WTC11 (cell line): ENCODE data around the gene B3GAT3. TPM values are rescaled to one million over a fixed set of nuclear protein-coding genes. Genes with fewer than 3 reads are reported as not detected.

ENCODE experiments used
- ATAC-seq: fragments of 200-7000 bp; cut with Tn5 transposase; 2 replicates; pipeline ENCODE4 v1.10.0; 2021; ENCODE audit warnings: mild to moderate bottlenecking, moderate library complexity
- CTCF ChIA-PET: fragments of 300-600 bp; sonication (Branson Sonifier 250); formaldehyde crosslinking; loops from one replicate; lab custom pipeline; 2021; ENCODE audit warnings: antibody characterized with exemption; lab: Charles Lee
- POLR2A ChIA-PET: fragments of 350-600 bp; sonication (Branson Sonifier 250); formaldehyde crosslinking; loops from one replicate; lab custom pipeline; 2021; ENCODE audit warnings: antibody characterized with exemption; lab: Charles Lee
- DNase-seq: peaks from one replicate; pipeline ENCODE4 v3.0.0; 2021; ENCODE audit warnings: low spot score
- H3K27ac Mint-ChIP-seq: 2 replicates; pipeline ENCODE4 v1.8.0; 2021; ENCODE audit warnings: mixed read lengths
- H3K27me3 Mint-ChIP-seq: 2 replicates; pipeline ENCODE4 v1.8.0; 2021; ENCODE audit warnings: low read depth, mild to moderate bottlenecking, moderate library complexity, mixed read lengths
- H3K36me3 Mint-ChIP-seq: 2 replicates; pipeline ENCODE4 v1.8.0; 2021; ENCODE audit warnings: mixed read lengths
- H3K4me1 Mint-ChIP-seq: 2 replicates; pipeline ENCODE4 v1.8.0; 2022; ENCODE audit warnings: mixed read lengths
- H3K4me3 Mint-ChIP-seq: 2 replicates; pipeline ENCODE4 v1.8.0; 2021; ENCODE audit warnings: mild to moderate bottlenecking, moderate library complexity, mixed read lengths
- H3K9me3 Mint-ChIP-seq: 2 replicates; pipeline ENCODE4 v1.8.0; 2021; ENCODE audit warnings: mixed read lengths
- EMX1 ChIP-seq: fragments of 250-450 bp; sonication (Bioruptor Pico); IDR thresholded peaks from 2 replicates; pipeline ENCODE4 v1.8.0; 2021; ENCODE audit warnings: mild to moderate bottlenecking
- ESRRA ChIP-seq: sonication (generic); formaldehyde crosslinking; IDR thresholded peaks from 2 replicates; pipeline ENCODE4 v1.8.1; 2022; ENCODE audit warnings: mild to moderate bottlenecking, missing genetic modification reagents, borderline replicate concordance
- ETV6 ChIP-seq: sonication (generic); formaldehyde crosslinking; IDR thresholded peaks from 2 replicates; pipeline ENCODE4 v1.8.1; 2022; ENCODE audit warnings: mild to moderate bottlenecking, missing genetic modification reagents
- FOXK1 ChIP-seq: sonication (generic); formaldehyde crosslinking; IDR thresholded peaks from 2 replicates; pipeline ENCODE4 v1.8.0; 2022; ENCODE audit warnings: mild to moderate bottlenecking, moderate library complexity, missing genetic modification reagents
- GTF2I ChIP-seq: fragments of 250-450 bp; sonication (Bioruptor Pico); conservative IDR thresholded peaks from 2 replicates; pipeline ENCODE4 v1.4.0; 2021; ENCODE audit warnings: mild to moderate bottlenecking
- NFYB ChIP-seq: sonication (generic); formaldehyde crosslinking; conservative IDR thresholded peaks from 2 replicates; pipeline ENCODE4 v1.8.0; 2022; ENCODE audit warnings: low read depth, missing genetic modification reagents
- NR2C2 ChIP-seq: sonication (generic); formaldehyde crosslinking; IDR thresholded peaks from 2 replicates; pipeline ENCODE4 v1.8.0; 2022; ENCODE audit warnings: mild to moderate bottlenecking, missing genetic modification reagents
- NR3C1 ChIP-seq: sonication (generic); formaldehyde crosslinking; conservative IDR thresholded peaks from 2 replicates; pipeline ENCODE4 v1.8.1; 2023; ENCODE audit warnings: low read depth, mild to moderate bottlenecking, missing genetic modification reagents
- ZNF232 ChIP-seq: sonication (generic); formaldehyde crosslinking; IDR thresholded peaks from 2 replicates; pipeline ENCODE4 v1.8.0; 2022; ENCODE audit warnings: mild to moderate bottlenecking, missing genetic modification reagents
- ZNF317 ChIP-seq: sonication (generic); formaldehyde crosslinking; IDR thresholded peaks from 2 replicates; pipeline ENCODE4 v1.8.1; 2023; ENCODE audit warnings: low read depth, mild to moderate bottlenecking, moderate library complexity, missing genetic modification reagents, borderline replicate concordance
- ZNF416 ChIP-seq: fragments of 250-450 bp; sonication (Bioruptor Pico); IDR thresholded peaks from 2 replicates; pipeline ENCODE4 v1.9.0; 2021; ENCODE audit warnings: mild to moderate bottlenecking, inconsistent platforms
- total RNA-seq: library from RNA; stranded (reverse); gene quantifications from 3 replicates; pipeline ENCODE4 v1.2.3, GENCODE V29; 2021
- TF ChIP-seq, protein P1 (sequence below): sonication (generic); formaldehyde crosslinking; IDR thresholded peaks from 2 replicates; pipeline ENCODE4 v1.8.1; 2022; ENCODE audit warnings: low read depth, mild to moderate bottlenecking, moderate library complexity, missing genetic modification reagents, borderline replicate concordance
- TF ChIP-seq, protein P2 (sequence below): fragments of 250-450 bp; sonication (Bioruptor Pico); IDR thresholded peaks from 2 replicates; pipeline ENCODE4 v1.9.0; 2021; ENCODE audit warnings: mild to moderate bottlenecking, borderline replicate concordance
- TF ChIP-seq, protein P3 (sequence below): sonication (generic); formaldehyde crosslinking; IDR thresholded peaks from 2 replicates; pipeline ENCODE4 v1.8.0; 2022; ENCODE audit warnings: mild to moderate bottlenecking, missing genetic modification reagents
- TF ChIP-seq, protein P4 (sequence below): sonication (generic); formaldehyde crosslinking; IDR thresholded peaks from 2 replicates; pipeline ENCODE4 v1.8.1; 2023; ENCODE audit warnings: mild to moderate bottlenecking, missing genetic modification reagents, moderate library complexity
- TF ChIP-seq, protein P5 (sequence below): sonication (generic); formaldehyde crosslinking; IDR thresholded peaks from 2 replicates; pipeline ENCODE4 v1.8.0; 2023; ENCODE audit warnings: missing genetic modification reagents
- TF ChIP-seq, protein P6 (sequence below): sonication (generic); formaldehyde crosslinking; conservative IDR thresholded peaks from 2 replicates; pipeline ENCODE4 v1.8.1; 2023; ENCODE audit warnings: mild to moderate bottlenecking, low read depth, missing genetic modification reagents, moderate library complexity
- TF ChIP-seq, protein P7 (sequence below): sonication (generic); formaldehyde crosslinking; IDR thresholded peaks from 2 replicates; pipeline ENCODE4 v1.8.1; 2023; ENCODE audit warnings: mild to moderate bottlenecking, missing genetic modification reagents, borderline replicate concordance

B3GAT3 gene
- total RNA-seq, 1 experiment from 2014 or later, result 43.9 TPM

DNA sequence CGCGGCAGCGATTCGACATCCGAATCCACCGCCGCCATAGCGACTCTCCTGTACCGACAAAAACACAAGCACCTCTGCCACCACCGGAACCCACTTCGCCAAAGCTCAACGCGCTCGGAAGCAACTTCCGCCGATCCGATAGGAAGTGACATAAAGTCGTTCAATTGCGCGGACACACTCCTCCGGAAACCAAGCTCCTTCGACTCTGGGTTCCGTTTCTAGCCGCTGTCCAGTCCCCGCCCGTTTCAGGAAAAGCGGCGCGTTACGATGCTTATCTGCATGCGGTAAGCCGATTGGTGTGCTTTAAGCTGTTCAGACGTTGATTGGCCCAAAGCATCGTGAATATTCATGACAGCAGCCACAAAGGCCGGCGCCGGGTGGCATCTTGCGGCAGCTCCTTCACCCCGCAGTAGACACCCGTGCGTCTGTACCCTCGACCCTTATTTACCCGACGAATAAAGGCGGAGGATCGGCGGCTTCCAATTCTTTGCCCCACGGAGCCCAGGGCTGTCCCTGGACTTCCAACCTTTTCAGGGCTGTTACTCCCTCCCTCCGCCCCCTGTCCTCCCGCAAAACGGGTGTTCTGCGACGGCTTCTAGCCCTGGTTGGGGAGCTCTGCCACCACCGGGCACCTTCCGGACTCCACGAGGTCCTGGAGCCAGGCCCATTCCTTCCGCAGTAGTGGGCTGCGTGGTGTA, 30.2 kb downstream of the B3GAT3 start, which contains the start of gene TUT1 (continued):
- TF ChIP-seq, protein P1, sequence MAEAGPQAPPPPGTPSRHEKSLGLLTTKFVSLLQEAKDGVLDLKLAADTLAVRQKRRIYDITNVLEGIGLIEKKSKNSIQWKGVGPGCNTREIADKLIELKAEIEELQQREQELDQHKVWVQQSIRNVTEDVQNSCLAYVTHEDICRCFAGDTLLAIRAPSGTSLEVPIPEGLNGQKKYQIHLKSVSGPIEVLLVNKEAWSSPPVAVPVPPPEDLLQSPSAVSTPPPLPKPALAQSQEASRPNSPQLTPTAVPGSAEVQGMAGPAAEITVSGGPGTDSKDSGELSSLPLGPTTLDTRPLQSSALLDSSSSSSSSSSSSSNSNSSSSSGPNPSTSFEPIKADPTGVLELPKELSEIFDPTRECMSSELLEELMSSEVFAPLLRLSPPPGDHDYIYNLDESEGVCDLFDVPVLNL, result no peak
- TF ChIP-seq ZNF232 (CRISPR knock-in tag), result peak; percentile 76; the same call in 1 of the 2 replicates
- peak; percentile 91 for TF ChIP-seq ETV6 (CRISPR knock-in tag)
- no peak for TF ChIP-seq ZNF416 (CRISPR knock-in tag)
- TF ChIP-seq, protein P2, sequence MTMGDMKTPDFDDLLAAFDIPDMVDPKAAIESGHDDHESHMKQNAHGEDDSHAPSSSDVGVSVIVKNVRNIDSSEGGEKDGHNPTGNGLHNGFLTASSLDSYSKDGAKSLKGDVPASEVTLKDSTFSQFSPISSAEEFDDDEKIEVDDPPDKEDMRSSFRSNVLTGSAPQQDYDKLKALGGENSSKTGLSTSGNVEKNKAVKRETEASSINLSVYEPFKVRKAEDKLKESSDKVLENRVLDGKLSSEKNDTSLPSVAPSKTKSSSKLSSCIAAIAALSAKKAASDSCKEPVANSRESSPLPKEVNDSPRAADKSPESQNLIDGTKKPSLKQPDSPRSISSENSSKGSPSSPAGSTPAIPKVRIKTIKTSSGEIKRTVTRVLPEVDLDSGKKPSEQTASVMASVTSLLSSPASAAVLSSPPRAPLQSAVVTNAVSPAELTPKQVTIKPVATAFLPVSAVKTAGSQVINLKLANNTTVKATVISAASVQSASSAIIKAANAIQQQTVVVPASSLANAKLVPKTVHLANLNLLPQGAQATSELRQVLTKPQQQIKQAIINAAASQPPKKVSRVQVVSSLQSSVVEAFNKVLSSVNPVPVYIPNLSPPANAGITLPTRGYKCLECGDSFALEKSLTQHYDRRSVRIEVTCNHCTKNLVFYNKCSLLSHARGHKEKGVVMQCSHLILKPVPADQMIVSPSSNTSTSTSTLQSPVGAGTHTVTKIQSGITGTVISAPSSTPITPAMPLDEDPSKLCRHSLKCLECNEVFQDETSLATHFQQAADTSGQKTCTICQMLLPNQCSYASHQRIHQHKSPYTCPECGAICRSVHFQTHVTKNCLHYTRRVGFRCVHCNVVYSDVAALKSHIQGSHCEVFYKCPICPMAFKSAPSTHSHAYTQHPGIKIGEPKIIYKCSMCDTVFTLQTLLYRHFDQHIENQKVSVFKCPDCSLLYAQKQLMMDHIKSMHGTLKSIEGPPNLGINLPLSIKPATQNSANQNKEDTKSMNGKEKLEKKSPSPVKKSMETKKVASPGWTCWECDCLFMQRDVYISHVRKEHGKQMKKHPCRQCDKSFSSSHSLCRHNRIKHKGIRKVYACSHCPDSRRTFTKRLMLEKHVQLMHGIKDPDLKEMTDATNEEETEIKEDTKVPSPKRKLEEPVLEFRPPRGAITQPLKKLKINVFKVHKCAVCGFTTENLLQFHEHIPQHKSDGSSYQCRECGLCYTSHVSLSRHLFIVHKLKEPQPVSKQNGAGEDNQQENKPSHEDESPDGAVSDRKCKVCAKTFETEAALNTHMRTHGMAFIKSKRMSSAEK (CRISPR knock-in tag), result no peak

DNA sequence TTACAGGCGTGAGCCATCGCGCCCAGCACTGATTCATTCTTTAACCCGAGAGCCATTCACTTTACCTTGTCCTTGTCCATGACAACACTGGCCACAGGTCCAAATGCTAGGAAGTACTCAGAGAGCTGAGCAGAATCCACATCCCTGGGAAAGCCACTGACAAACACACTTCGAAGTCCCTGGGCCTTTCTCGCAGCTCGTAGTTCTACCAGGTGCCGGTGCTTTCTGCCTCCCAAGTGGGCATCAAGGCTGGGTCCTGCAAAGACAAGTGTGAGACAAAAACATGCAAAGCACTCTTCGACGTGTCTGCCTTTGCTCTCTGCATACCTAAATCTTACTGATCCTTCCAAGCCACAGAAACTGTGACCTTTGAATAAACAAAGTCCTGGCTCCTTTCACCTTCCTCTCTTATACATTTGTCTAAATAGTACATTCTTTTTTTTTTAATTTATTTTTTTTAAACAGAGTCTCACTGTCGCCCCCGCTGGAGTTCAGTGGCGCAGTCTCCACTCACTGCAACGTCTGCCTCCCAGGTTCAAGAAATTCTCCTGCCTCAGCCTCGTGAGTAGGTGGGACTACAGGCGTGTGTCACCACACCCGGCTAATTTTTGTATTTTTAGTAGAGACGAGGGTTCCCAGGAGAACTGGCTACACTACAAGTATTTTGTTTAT, 32.7 kb downstream of the B3GAT3 start:
- H3K27me3 Mint-ChIP-seq, result no peaks in the 10 kb centered on the region; the same call in 1 of the 2 replicates
- ChIA-PET POLR2A (interaction anchor here (1.5 kb wide), 1 partner anchor 15 kb away, joined by 3 read pairs; the partner anchor contains the start of gene EEF1G), CTCF (interaction anchor here (0.6 to 1.9 kb wide), 5 partner anchors 15 to 164 kb away, joined by 3 to 6 read pairs (median 4); partner anchors contain the start of genes EEF1G, EML3, LBHD1 and UQCC3)
- peak overlapping the region; percentile 99 for H3K4me3 Mint-ChIP-seq
- H3K36me3 Mint-ChIP-seq, result peaks cover 33% of the 10 kb centered on the region
- no peak overlapping the region for H3K27ac Mint-ChIP-seq
- H3K4me1 Mint-ChIP-seq, result peaks cover 19% of the 10 kb centered on the region
- ATAC-seq (no peak), DNase-seq (no peak)
- no peaks in the 10 kb centered on the region for H3K9me3 Mint-ChIP-seq
- TF ChIP-seq, protein P3, sequence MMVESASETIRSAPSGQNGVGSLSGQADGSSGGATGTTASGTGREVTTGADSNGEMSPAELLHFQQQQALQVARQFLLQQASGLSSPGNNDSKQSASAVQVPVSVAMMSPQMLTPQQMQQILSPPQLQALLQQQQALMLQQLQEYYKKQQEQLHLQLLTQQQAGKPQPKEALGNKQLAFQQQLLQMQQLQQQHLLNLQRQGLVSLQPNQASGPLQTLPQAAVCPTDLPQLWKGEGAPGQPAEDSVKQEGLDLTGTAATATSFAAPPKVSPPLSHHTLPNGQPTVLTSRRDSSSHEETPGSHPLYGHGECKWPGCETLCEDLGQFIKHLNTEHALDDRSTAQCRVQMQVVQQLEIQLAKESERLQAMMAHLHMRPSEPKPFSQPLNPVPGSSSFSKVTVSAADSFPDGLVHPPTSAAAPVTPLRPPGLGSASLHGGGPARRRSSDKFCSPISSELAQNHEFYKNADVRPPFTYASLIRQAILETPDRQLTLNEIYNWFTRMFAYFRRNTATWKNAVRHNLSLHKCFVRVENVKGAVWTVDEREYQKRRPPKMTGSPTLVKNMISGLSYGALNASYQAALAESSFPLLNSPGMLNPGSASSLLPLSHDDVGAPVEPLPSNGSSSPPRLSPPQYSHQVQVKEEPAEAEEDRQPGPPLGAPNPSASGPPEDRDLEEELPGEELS (CRISPR knock-in tag), result no peak
- TF ChIP-seq, protein P4, sequence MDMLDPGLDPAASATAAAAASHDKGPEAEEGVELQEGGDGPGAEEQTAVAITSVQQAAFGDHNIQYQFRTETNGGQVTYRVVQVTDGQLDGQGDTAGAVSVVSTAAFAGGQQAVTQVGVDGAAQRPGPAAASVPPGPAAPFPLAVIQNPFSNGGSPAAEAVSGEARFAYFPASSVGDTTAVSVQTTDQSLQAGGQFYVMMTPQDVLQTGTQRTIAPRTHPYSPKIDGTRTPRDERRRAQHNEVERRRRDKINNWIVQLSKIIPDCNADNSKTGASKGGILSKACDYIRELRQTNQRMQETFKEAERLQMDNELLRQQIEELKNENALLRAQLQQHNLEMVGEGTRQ, result no peak
- TF ChIP-seq ESRRA (no peak), NR3C1 (CRISPR knock-in tag) (no peak), NR2C2 (CRISPR knock-in tag) (no peak), FOXK1 (no peak), ZNF416 (CRISPR knock-in tag) (no peak), GTF2I (no peak), NFYB (no peak), EMX1 (CRISPR knock-in tag) (no peak), ZNF317 (no peak)
- TF ChIP-seq, protein P5, sequence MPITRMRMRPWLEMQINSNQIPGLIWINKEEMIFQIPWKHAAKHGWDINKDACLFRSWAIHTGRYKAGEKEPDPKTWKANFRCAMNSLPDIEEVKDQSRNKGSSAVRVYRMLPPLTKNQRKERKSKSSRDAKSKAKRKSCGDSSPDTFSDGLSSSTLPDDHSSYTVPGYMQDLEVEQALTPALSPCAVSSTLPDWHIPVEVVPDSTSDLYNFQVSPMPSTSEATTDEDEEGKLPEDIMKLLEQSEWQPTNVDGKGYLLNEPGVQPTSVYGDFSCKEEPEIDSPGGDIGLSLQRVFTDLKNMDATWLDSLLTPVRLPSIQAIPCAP (CRISPR knock-in tag), result no peak
- TF ChIP-seq, protein P6, sequence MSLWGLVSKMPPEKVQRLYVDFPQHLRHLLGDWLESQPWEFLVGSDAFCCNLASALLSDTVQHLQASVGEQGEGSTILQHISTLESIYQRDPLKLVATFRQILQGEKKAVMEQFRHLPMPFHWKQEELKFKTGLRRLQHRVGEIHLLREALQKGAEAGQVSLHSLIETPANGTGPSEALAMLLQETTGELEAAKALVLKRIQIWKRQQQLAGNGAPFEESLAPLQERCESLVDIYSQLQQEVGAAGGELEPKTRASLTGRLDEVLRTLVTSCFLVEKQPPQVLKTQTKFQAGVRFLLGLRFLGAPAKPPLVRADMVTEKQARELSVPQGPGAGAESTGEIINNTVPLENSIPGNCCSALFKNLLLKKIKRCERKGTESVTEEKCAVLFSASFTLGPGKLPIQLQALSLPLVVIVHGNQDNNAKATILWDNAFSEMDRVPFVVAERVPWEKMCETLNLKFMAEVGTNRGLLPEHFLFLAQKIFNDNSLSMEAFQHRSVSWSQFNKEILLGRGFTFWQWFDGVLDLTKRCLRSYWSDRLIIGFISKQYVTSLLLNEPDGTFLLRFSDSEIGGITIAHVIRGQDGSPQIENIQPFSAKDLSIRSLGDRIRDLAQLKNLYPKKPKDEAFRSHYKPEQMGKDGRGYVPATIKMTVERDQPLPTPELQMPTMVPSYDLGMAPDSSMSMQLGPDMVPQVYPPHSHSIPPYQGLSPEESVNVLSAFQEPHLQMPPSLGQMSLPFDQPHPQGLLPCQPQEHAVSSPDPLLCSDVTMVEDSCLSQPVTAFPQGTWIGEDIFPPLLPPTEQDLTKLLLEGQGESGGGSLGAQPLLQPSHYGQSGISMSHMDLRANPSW (CRISPR knock-in tag), result no peak
- TF ChIP-seq, protein P7, sequence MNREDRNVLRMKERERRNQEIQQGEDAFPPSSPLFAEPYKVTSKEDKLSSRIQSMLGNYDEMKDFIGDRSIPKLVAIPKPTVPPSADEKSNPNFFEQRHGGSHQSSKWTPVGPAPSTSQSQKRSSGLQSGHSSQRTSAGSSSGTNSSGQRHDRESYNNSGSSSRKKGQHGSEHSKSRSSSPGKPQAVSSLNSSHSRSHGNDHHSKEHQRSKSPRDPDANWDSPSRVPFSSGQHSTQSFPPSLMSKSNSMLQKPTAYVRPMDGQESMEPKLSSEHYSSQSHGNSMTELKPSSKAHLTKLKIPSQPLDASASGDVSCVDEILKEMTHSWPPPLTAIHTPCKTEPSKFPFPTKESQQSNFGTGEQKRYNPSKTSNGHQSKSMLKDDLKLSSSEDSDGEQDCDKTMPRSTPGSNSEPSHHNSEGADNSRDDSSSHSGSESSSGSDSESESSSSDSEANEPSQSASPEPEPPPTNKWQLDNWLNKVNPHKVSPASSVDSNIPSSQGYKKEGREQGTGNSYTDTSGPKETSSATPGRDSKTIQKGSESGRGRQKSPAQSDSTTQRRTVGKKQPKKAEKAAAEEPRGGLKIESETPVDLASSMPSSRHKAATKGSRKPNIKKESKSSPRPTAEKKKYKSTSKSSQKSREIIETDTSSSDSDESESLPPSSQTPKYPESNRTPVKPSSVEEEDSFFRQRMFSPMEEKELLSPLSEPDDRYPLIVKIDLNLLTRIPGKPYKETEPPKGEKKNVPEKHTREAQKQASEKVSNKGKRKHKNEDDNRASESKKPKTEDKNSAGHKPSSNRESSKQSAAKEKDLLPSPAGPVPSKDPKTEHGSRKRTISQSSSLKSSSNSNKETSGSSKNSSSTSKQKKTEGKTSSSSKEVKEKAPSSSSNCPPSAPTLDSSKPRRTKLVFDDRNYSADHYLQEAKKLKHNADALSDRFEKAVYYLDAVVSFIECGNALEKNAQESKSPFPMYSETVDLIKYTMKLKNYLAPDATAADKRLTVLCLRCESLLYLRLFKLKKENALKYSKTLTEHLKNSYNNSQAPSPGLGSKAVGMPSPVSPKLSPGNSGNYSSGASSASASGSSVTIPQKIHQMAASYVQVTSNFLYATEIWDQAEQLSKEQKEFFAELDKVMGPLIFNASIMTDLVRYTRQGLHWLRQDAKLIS, result no peak
